ENCODE measurements around the gene SYNGR3. TPM values are rescaled to one million over a fixed set of nuclear protein-coding genes. Genes with fewer than 3 reads are reported as not detected.

SYNGR3 gene
- total and polyA plus RNA-seq, 5 experiments from 2014 or later: 0.60 to 1.1 (median 0.77) TPM; not detected in 1

DNA sequence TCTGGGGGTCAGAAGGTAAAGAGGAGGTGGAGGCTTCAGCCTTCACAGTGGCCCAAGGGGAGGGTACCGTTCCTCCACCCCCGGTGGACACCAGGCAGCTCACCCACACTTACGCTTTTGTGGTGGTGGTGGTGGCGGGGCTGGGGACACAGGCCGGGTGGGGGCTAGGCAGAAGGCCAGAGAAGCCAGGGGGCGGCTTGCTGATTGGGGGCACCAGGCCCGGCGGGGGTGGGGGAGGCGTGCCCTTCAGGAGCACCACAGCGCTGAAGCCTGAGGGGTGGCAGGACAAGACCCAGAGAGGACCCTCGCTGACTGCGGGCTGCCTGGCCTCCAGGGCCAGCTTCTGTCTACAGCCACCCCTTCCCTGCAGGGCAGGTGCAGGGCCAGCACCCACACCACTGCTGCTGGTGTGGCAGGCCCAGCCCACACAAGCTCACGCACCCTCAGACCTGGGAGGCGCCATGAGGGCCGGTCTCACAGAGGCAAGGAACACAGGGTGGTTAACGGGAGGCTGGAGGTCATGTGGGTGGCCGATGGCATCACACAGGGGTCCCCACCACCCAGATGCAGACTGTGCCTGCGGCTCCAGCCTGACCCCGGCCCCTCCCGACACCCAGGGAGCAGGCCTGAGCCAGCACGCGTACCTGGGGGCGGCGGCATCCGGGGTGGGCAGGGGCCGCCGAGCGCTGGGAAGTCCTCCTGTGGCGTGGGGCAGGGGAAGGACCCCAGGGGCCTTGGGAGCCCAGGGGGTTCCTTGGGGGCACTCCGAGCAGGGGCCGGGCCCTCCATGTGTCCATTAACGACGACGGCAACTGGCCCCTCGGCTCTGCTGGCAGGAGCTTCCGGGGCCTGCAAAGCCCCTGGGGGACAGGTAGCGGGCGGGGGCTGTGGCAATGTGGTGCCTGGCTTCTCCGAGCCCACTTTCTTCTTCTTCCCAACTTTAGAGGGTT lies 9.4 kb downstream of the SYNGR3 start:
- ATAC-seq: no peak
- H3K4me1 Mint-ChIP-seq: peaks cover 0 to 7% (median 4%) of the 10 kb centered on the region in 4 donors
- DNase-seq: no peak
- no peaks in the 10 kb centered on the region for H3K9me3 Mint-ChIP-seq
- peaks cover 0 to 35% (median 4%) of the 10 kb centered on the region in 3 donors for H3K36me3 Mint-ChIP-seq
- H3K27ac Mint-ChIP-seq: no peak overlapping the region
- POLR2A ChIA-PET: interaction anchor here (0.8 kb wide), 1 partner anchor 154 kb away, joined by 3 read pairs; no protein-coding TSS in a partner anchor
- no peak overlapping the region for H3K4me3 Mint-ChIP-seq
- H3K27me3 Mint-ChIP-seq: no peaks in the 10 kb centered on the region

DNA sequence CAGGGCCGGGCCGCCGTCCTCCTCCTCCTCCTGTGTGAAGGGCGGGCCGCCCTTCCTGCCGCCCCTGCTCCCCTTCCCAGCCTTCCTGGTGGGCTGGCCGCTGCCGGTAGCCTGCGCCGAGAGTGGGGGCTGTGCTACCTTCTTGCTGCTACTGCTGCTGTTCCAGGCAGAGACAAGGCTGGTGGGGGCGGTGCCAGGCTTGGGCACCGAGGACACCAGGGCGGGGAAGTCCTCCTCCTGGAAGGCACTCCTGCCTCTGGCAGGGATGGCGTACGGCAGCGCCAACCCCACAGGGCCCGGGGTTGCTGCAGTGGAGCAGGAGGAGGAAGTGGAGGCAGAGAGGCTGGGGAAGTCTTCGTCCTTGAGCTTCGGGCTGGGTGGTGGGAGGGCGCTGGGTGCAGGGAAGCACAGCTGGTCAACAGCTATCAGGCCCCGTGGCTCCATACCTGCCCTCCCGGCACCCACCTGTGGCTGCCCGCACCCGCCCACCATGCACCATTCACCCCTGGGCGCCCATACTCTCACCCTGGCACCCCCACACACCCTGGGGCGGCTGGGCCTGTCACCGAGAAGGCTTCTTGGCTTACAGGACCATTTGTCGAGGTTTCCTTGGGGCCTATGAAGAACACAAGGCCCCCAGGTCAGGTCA lies 10.2 kb downstream of the SYNGR3 start:
- ATAC-seq: no peak
- POLR2A ChIA-PET: interaction anchor here (0.8 kb wide), 1 partner anchor 153 kb away, joined by 3 read pairs; no protein-coding TSS in a partner anchor

DNA sequence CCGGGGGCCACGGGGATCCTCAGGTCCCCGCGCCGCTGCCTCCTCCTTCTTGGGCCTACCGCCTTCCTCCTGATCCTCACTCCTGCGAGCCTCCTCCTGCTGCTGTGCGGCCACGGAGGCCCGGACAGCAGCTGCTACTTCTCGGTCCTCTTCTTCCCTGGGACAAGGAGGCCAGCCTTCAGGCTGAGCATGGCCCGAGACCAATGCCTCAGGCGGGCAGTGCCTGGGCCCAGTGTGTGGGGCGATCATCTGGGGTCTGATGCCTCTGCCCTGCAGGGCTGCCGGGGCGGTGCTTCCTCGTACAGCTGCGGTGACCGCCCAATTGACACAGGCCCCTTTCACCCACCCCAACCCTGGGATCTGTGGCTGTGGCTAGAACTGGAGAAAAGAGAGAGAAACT lies 11.3 kb downstream of the SYNGR3 start:
- no peaks in the 10 kb centered on the region for H3K9me3 Mint-ChIP-seq
- no peak overlapping the region for H3K27ac Mint-ChIP-seq
- DNase-seq (no peak), ATAC-seq (no peak)
- H3K27me3 Mint-ChIP-seq: no peaks in the 10 kb centered on the region
- H3K4me3 Mint-ChIP-seq: no peak overlapping the region
- H3K4me1 Mint-ChIP-seq: peaks cover 8 to 22% (median 15%) of the 10 kb centered on the region in 4 donors
- H3K36me3 Mint-ChIP-seq: peaks cover 0 to 35% (median 4%) of the 10 kb centered on the region in 3 donors
- POLR2A ChIA-PET: interaction anchor here (0.5 to 1.1 kb wide), 2 partner anchors 8 to 10 kb away, joined by 3 read pairs; partner anchors contain the start of gene ZNF598

More for the DNA sequence above, 10.2 kb downstream of the SYNGR3 start:
- H3K4me1 Mint-ChIP-seq: peaks cover 3 to 13% (median 9%) of the 10 kb centered on the region in 4 donors
- no peaks in the 10 kb centered on the region for H3K9me3 Mint-ChIP-seq
- no peak overlapping the region for H3K4me3 Mint-ChIP-seq
- DNase-seq: no peak
- H3K36me3 Mint-ChIP-seq: peaks cover 0 to 35% (median 4%) of the 10 kb centered on the region in 3 donors
- no peaks in the 10 kb centered on the region for H3K27me3 Mint-ChIP-seq
- H3K27ac Mint-ChIP-seq: peak overlapping the region in 1 of 10 donors; percentile 40

DNA sequence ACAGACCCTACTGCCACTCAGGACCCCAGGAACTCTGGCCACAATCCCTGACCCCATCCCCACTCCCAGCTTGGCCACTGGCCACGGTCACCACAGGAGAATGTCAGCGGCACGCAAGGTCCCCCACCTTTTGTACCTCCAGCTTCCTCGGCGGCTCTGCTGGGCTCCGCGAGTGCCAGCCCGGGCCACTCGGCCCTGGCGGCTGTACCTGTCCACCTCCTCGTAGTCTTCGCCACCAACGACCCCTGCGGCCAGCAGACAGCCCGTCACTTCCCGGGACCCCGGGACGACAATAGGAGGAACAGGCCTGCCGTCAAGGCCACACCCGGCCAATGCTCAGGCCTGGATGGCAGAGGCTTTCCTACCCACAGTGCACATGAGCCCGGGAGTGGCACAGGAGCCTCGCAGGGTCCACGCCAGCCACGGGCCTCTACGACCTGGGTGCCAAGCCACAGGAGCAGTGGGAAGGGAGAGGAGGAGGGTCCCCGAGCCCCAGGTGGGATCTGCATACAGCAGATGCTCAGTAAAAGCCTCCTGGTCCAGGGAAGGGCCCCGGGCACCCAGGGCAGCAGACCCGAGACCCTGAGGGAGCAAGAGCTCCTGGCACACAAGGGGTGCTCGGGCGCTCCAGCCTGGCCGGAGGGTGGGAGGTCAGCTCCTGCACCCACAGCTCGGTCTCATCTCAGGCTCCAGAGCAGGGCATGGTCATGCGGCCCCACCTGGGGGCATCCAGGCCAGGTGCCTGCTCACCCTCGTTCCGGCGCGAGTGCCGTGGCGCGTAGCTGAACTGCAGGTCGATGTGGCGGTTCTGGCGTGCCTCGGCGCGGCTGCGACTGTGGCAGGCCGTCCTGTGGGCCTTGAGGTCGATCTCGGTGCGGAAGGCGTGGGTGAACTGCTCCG lies 11.9 kb downstream of the SYNGR3 start:
- DNase-seq (no peak), ATAC-seq (no peak)
- Mint-ChIP-seq H3K4me3 (no peak overlapping the region), H3K36me3 (peaks cover 0 to 35% (median 4%) of the 10 kb centered on the region in 3 donors), H3K4me1 (peaks cover 12 to 28% (median 20%) of the 10 kb centered on the region in 4 donors), H3K9me3 (no peaks in the 10 kb centered on the region), H3K27ac (no peak overlapping the region), H3K27me3 (no peaks in the 10 kb centered on the region)
- POLR2A ChIA-PET: interaction anchor here (1.1 to 1.7 kb wide), 2 partner anchors 8 kb away, joined by 3 to 5 read pairs; partner anchors contain the start of gene ZNF598

DNA sequence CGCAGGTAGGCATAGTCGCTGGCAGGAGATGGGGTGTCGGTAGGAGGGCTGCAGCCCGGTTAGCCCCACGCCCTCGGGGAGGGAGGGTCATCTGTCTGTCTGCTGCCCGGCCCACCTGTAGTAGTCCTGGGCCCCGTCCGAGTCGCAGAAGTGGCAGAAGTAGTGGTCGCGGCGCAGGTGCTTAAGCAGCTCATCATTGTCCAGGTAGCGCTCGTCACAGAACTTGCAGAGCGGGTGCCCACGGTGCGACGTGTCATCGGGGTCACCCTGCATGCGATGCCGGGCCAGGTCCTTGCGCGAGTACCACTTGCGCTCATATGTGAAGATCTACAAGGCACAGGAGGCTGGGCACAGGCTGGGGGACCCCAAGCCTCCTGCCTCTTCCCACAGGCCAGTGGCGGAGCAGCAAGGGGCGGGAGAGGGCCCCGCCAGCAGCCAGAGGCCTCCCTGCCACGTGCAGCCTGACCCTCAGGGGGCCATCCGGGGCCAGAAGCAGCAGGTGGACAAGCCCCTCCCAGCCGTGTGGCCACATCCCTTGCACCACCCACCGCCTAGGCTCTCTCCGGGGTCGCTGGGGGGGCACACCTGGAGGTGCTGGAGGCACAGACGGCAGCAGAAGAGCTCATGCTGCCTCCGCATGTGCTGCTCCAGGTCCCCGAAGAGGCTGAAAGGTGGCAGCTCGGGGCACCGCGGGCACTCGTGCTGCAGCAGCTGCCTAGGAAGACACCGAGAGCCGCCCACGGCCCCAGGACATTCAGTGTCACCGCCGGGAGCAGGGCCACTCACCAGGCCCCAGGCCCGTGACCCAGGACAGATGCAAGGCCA lies 12.8 kb downstream of the SYNGR3 start:
- POLR2A ChIA-PET: interaction anchor here (0.8 to 3.4 kb wide), 6 partner anchors 9 to 153 kb away, joined by 3 to 16 read pairs (median 5); partner anchors contain the start of genes RPS2, TBL3 and TRAF7
- Mint-ChIP-seq H3K27me3 (no peaks in the 10 kb centered on the region), H3K4me1 (peaks cover 15 to 37% (median 29%) of the 10 kb centered on the region in 4 donors), H3K36me3 (peaks cover 0 to 31% (median 4%) of the 10 kb centered on the region in 3 donors), H3K27ac (no peak overlapping the region), H3K9me3 (no peaks in the 10 kb centered on the region), H3K4me3 (no peak overlapping the region)
- no peak for DNase-seq
- ATAC-seq: no peak

DNA sequence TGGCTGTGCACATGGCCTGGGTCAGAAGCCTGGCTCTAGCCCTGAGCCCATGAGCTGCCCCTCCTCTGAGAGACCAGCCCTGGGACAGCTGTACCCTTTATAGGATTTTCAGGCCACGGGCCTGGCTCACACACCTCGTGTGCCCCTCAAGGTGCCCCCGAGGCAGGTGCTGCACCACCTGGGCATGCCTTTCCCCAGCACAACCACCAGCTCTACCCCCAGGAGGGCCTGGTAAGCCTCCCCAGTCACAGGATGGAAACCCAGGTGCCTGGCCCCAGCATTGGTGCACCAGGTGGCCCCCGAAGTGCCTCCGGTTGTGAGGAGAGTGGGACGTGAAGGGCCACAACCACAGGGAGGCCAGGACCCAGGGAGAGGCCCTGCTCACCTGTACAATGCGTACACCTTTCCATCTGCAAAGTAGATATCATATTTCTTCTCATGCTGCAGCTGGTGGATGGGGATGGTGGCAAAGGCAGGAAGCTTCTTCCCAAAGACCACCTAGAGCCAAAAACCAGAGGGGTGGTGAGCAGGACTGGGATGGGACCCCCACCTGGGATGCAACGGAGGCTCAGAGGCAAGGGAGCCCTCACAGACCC lies 13.6 kb downstream of the SYNGR3 start:
- H3K36me3 Mint-ChIP-seq: peaks cover 0 to 27% (median 4%) of the 10 kb centered on the region in 3 donors
- peaks cover 21 to 44% (median 36%) of the 10 kb centered on the region in 4 donors for H3K4me1 Mint-ChIP-seq
- no peak overlapping the region for H3K27ac Mint-ChIP-seq
- POLR2A ChIA-PET: interaction anchor here (0.8 to 3.4 kb wide), 8 partner anchors 11 to 152 kb away, joined by 3 to 16 read pairs (median 4); partner anchors contain the start of genes RPS2, TBL3 and TRAF7
- no peak for ATAC-seq
- no peaks in the 10 kb centered on the region for H3K27me3 Mint-ChIP-seq
- H3K9me3 Mint-ChIP-seq: no peaks in the 10 kb centered on the region
- no peak for DNase-seq
- H3K4me3 Mint-ChIP-seq: no peak overlapping the region

DNA sequence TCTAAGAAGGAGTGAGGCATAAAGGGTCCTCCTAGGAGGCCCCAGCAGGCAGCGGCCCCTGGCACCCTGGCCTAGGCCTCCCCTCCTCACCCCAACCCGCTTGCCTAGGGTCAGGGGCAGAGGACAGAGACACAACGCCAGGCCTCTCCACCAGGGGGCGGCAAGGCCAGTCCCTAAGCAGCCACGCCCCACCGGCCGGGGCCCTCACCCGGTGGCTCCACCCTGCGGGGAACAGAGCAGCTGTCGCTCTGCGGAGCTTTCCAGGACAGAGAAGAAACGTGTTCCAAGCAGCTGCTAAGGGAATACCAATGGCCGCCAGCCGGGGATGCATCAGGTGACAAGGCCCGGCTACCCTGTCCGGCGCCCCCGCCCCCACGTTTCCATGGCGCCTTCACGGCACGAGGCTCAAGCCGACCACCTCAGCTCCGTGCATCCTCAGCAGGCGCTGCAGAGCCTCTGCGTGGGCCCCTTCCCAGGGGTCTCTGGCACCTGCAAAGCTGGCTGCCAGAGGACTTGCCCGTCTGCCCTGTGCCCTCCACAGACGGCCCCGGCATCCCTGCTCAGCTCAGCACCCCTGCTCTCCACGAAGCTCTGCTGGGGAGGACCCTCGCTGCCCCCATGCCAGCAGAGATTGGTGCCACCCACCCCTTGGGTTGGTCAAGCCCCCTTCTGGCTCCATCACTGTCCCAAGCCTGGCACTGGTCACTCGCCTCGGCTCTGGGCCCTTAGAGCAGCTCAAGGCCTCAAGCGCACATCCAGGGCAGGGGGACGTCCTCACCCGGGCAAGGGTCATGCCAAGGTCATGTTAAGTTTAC lies 14.3 kb downstream of the SYNGR3 start:
- ATAC-seq (peak; percentile 90 to 93), DNase-seq (peak; percentile 68 to 89 (median 80))
- POLR2A ChIA-PET: interaction anchor here (1.1 to 3.4 kb wide), 7 partner anchors 11 to 151 kb away, joined by 3 to 16 read pairs (median 4); partner anchors contain the start of genes NDUFB10, RPS2 and TRAF7
- Mint-ChIP-seq H3K27me3 (no peaks in the 10 kb centered on the region), H3K9me3 (no peaks in the 10 kb centered on the region), H3K4me1 (peaks cover 25 to 50% (median 42%) of the 10 kb centered on the region in 4 donors), H3K36me3 (peaks cover 0 to 22% (median 4%) of the 10 kb centered on the region in 3 donors), H3K27ac (no peak overlapping the region), H3K4me3 (no peak overlapping the region)

DNA sequence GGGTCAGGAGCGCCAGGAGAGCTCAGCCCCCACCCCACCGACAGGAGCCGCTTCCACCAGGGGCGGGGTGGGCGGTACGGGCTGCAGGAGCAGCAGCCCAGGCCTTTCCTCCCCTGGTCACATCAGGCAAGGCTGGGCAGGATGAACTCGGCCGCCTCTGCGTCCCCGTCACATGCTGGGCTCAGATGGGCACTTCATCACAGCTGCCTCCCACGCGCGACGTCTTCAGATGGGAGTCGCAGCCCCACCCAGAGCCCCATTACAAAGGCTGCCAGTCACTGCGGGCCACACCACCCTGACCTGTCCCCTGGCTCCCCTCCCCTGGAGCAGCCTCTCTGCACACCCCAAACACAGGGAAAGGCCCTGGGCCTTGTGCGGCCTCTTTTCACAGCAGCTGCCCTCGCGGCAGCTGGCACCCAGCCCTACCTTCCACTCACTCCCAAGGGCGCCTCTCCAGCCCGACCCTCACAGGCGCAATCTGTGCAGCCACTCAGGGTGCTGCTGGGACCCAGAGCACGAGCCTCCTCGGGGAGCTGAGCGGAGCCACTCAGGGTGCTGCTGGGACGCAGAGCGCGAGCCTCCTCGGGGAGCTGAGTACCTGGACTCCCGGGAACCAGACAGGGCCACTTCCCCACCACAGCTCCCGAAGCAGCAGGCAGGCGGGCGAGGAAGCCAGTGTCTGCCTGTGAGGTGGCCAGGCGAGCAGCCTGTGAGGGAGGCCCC lies 15.2 kb downstream of the SYNGR3 start:
- Mint-ChIP-seq H3K4me3 (peak overlapping the region in 1 of 10 donors; percentile 45), H3K4me1 (peaks cover 25 to 50% (median 43%) of the 10 kb centered on the region in 4 donors), H3K36me3 (peaks cover 0 to 22% (median 4%) of the 10 kb centered on the region in 3 donors), H3K27ac (no peak overlapping the region), H3K9me3 (no peaks in the 10 kb centered on the region), H3K27me3 (no peaks in the 10 kb centered on the region)
- no peak for ATAC-seq
- POLR2A ChIA-PET: interaction anchor here (1.1 to 3.4 kb wide), 4 partner anchors 40 to 150 kb away, joined by 3 to 16 read pairs (median 10); partner anchors contain the start of genes NDUFB10, RPS2 and TRAF7
- DNase-seq: no peak

DNA sequence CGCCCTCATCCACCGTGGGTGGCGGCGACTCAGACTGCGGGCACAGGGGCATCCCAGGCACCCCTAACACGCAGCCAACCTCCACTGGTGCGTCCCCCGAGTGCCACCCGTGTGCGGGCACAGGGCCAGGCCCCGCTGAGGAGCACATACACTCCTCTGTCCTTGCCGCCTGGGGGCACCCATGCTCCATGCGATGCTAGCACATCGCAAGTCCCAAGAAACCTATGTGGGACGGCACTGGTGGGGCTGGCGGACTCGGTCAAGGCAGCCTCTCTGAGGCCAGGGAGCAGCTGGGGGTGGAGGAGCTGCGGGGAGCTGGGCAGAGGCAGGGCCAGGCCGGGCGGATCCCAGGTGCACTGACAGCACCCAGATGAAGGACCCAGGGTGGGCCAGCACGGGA lies 15.9 kb downstream of the SYNGR3 start:
- ATAC-seq: no peak
- no peak for DNase-seq
- Mint-ChIP-seq H3K4me3 (peak overlapping the region in 2 of 10 donors; percentile 22 to 78), H3K27me3 (no peaks in the 10 kb centered on the region), H3K9me3 (no peaks in the 10 kb centered on the region), H3K4me1 (peaks cover 28 to 56% (median 48%) of the 10 kb centered on the region in 4 donors), H3K36me3 (peaks cover 0 to 16% (median 4%) of the 10 kb centered on the region in 3 donors), H3K27ac (peak overlapping the region in 1 of 10 donors; percentile 56)
- POLR2A ChIA-PET: interaction anchor here (1.7 to 3.4 kb wide), 2 partner anchors 46 to 150 kb away, joined by 3 to 16 read pairs; partner anchors contain the start of genes NDUFB10 and TRAF7

Data from naive thymus-derived CD8-positive, alpha-beta T cell (primary cell).